ENCODE measurements around the gene REC8.

REC8 gene

DNA sequence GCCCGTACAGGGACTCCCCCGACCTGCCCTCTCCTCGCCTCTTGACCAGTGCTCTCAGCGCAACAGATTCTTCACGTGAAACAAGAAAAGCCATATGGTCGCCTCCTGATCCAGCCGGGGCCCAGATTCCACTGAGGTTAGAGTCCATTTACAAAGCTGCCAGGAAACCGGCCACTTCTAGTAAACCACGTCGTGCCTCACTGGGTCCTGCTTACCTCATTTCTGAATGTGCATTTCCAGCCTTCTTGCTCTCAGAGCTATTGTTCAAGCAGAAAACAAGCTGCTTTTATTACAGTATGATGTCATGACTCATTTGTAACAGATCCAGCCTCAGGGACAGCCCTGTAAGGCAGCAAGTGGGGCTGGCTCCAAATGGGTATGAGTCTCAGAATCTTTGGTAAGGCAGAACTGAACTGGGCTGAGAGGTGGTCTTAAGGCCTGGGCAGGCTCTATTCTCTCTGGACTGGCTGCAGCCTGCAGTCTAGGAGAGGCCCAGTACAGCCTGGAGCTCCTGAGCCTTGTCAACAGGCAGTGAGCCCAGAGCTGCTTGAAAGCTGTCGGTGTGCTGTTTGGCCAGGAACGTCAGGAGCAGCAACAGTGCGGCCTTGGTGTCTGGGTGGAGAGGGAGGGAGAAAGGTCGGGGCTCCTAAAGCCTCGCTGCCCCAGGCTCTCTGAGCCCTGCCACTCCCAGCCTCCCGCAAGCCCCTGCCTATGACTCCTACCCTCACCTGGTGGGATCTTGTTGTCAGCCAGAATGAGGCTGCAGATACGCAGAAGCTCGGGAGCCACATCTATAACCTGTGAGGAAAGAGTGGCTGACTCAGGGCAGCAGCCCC, 8.3 kb downstream of the REC8 start:
- no peak overlapping the region for H3K9ac ChIP-seq (ENCODE audit: low read length)

DNA sequence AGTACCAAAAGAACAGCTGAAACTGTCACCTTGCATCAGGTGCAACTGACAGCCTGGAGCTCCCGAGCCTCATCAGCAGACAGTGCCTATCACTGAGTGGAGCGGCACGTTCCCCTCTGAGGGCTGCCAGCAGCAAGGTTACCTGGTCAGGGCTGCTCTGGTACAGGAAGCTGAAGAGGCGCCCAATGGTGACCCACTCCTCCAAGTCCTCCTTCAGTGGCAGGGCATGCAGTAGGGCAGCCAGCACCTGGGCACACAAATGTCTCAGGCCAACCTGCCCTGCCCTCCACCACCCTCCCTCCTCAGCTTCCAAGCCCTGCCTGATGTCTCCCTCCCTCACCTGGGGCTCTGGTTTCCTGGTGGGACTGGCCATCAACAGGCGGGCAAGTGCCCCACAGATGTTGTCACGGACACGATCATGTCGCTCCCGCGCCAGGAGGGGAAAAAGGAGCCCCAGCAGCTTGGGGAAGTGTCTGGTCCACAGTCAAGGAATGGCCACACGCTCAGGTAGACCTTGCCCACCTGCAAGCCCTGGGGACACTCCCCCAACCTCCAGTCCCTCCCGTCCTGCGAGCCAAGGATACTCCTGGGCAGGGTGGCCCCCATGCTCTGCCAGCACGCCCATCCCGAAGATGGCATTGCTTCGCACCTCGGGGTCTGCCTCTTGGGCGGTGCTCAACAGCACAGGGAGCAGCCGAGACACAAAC, 9.6 kb downstream of the REC8 start:
- no peak overlapping the region for H2AFZ ChIP-seq (ENCODE audit: low read depth, low read length, severe bottlenecking)
- TF ChIP-seq EZH2phosphoT487 (conservative IDR thresholded peaks at IDR 0.05; ENCODE audit: low read length) = no peak
- TF ChIP-seq, protein P1, sequence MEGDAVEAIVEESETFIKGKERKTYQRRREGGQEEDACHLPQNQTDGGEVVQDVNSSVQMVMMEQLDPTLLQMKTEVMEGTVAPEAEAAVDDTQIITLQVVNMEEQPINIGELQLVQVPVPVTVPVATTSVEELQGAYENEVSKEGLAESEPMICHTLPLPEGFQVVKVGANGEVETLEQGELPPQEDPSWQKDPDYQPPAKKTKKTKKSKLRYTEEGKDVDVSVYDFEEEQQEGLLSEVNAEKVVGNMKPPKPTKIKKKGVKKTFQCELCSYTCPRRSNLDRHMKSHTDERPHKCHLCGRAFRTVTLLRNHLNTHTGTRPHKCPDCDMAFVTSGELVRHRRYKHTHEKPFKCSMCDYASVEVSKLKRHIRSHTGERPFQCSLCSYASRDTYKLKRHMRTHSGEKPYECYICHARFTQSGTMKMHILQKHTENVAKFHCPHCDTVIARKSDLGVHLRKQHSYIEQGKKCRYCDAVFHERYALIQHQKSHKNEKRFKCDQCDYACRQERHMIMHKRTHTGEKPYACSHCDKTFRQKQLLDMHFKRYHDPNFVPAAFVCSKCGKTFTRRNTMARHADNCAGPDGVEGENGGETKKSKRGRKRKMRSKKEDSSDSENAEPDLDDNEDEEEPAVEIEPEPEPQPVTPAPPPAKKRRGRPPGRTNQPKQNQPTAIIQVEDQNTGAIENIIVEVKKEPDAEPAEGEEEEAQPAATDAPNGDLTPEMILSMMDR (IDR thresholded peaks at IDR 0.05; ENCODE audit: insufficient read depth, low read length, poor library complexity, severe bottlenecking) = no peak

More for the DNA sequence above, 8.3 kb downstream of the REC8 start:
- no peak overlapping the region for H3K27ac ChIP-seq (ENCODE audit: low read depth, low read length)
- H3K27me3 ChIP-seq (ENCODE audit: low read length) = no peaks in the 10 kb centered on the region
- no peaks in the 10 kb centered on the region for H3K79me2 ChIP-seq (ENCODE audit: insufficient read depth, low read length)
- TF ChIP-seq, protein P1 (IDR thresholded peaks at IDR 0.05; ENCODE audit: insufficient read depth, low read length, poor library complexity, severe bottlenecking) = no peak
- TF ChIP-seq EZH2phosphoT487 (conservative IDR thresholded peaks at IDR 0.05; ENCODE audit: low read length) = no peak
- H3K4me3 ChIP-seq (ENCODE audit: insufficient read depth, low read length, poor library complexity, severe bottlenecking) = no peak overlapping the region
- no peaks in the 10 kb centered on the region for H4K20me1 ChIP-seq (ENCODE audit: low read depth, low read length)
- H3K9me3 ChIP-seq (ENCODE audit: insufficient read depth, low read length) = no peaks in the 10 kb centered on the region
- H3F3A ChIP-seq (ENCODE audit: insufficient read depth) = no peaks in the 10 kb centered on the region
- no peaks in the 10 kb centered on the region for H3K9me2 ChIP-seq (replicated peaks; ENCODE audit: insufficient read depth, low read length)
- no peaks in the 10 kb centered on the region for H3K36me3 ChIP-seq (ENCODE audit: low read length)
- H3K4me2 ChIP-seq (ENCODE audit: low read depth, low read length, poor library complexity, severe bottlenecking) = no peak overlapping the region
- no peak overlapping the region for H2AFZ ChIP-seq (ENCODE audit: low read depth, low read length, severe bottlenecking)

DNA sequence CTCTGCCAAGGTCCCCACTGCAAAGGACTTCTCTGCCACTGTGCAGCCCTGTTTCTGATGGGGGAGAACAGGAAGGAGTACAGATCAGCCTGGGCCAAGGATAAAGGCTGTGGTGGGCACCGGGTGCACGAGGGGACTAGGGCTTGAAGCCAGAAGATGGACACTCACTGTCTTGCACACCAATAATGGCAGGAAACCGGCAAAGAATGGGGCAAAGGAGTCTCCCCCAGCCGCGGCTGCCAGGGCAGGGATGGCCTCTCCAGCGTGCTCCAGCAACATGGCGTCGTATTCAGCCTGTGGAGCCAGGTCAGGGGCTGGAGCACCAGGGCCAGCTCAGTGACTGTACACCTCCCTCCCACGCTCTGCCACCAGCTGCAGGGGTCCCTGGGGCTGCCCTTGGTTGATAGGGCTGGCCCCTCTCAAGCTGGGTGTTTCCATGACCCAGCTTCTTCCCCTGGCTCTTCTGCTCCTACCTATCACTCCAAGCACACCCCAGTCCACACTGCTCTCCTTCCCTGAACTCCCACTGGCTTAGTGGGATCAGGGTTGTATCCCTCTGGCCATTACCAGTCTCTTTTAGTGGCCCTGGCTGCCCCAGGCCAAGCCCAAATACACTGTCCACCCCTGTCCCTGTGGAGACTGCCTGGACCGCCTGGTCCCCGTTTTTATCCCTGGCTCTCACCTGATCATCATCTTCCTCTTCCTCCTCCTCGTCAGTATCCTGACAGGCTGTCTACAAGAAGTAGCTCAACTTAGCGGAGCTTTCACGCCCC, 10.4 kb downstream of the REC8 start:
- H2AFZ ChIP-seq (ENCODE audit: low read depth, low read length, severe bottlenecking) = no peak overlapping the region
- no peaks in the 10 kb centered on the region for H3K9me3 ChIP-seq (ENCODE audit: insufficient read depth, low read length)
- H3F3A ChIP-seq (ENCODE audit: insufficient read depth) = no peaks in the 10 kb centered on the region
- no peak overlapping the region for H3K4me2 ChIP-seq (ENCODE audit: low read depth, low read length, poor library complexity, severe bottlenecking)
- no peaks in the 10 kb centered on the region for H3K27me3 ChIP-seq (ENCODE audit: low read length)
- no peaks in the 10 kb centered on the region for H3K79me2 ChIP-seq (ENCODE audit: insufficient read depth, low read length)
- H3K4me3 ChIP-seq (ENCODE audit: insufficient read depth, low read length, poor library complexity, severe bottlenecking) = no peak overlapping the region
- H3K36me3 ChIP-seq (ENCODE audit: low read length) = no peaks in the 10 kb centered on the region
- no peaks in the 10 kb centered on the region for H3K9me2 ChIP-seq (replicated peaks; ENCODE audit: insufficient read depth, low read length)
- TF ChIP-seq EZH2phosphoT487 (conservative IDR thresholded peaks at IDR 0.05; ENCODE audit: low read length) = no peak
- TF ChIP-seq, protein P1 (IDR thresholded peaks at IDR 0.05; ENCODE audit: insufficient read depth, low read length, poor library complexity, severe bottlenecking) = no peak
- no peaks in the 10 kb centered on the region for H4K20me1 ChIP-seq (ENCODE audit: low read depth, low read length)
- H3K9ac ChIP-seq (ENCODE audit: low read length) = no peak overlapping the region
- H3K27ac ChIP-seq (ENCODE audit: low read depth, low read length) = no peak overlapping the region

More for the DNA sequence above, 9.6 kb downstream of the REC8 start:
- Histone ChIP-seq H3K79me2 (ENCODE audit: insufficient read depth, low read length) (no peaks in the 10 kb centered on the region), H3F3A (ENCODE audit: insufficient read depth) (no peaks in the 10 kb centered on the region), H3K9me3 (ENCODE audit: insufficient read depth, low read length) (no peaks in the 10 kb centered on the region), H3K36me3 (ENCODE audit: low read length) (no peaks in the 10 kb centered on the region), H3K9me2 (replicated peaks; ENCODE audit: insufficient read depth, low read length) (no peaks in the 10 kb centered on the region), H3K27ac (ENCODE audit: low read depth, low read length) (no peak overlapping the region), H3K9ac (ENCODE audit: low read length) (no peak overlapping the region), H3K4me2 (ENCODE audit: low read depth, low read length, poor library complexity, severe bottlenecking) (no peak overlapping the region), H4K20me1 (ENCODE audit: low read depth, low read length) (no peaks in the 10 kb centered on the region), H3K27me3 (ENCODE audit: low read length) (no peaks in the 10 kb centered on the region), H3K4me3 (ENCODE audit: insufficient read depth, low read length, poor library complexity, severe bottlenecking) (no peak overlapping the region)
